Smooth muscle cell (in vitro differentiated cells): ENCODE measurements around the gene DPH2. TPM values are rescaled to one million over a fixed set of nuclear protein-coding genes. Genes with fewer than 3 reads are reported as not detected.

Source experiments
- DNase-seq: peaks from one replicate; lab custom pipeline; 2025; ENCODE audit not compliant: unreplicated experiment; lab: John Stamatoyannopoulos, UW
- H2AFZ ChIP-seq: fragments of 200-600 bp; sonication (generic); 2 replicates; pipeline ENCODE4 v1.6.0; 2016; ENCODE audit warnings: antibody characterized with exemption, low read depth, mild to moderate bottlenecking
- H3F3A ChIP-seq: fragments of 200-600 bp; sonication (generic); 2 replicates; pipeline ENCODE4 v1.6.0; 2017; ENCODE audit warnings: antibody characterized with exemption, low read depth
- H3K27ac ChIP-seq: fragments of 200-600 bp; sonication (generic); 2 replicates; pipeline ENCODE4 v1.5.1; 2016; ENCODE audit warnings: low read depth, mild to moderate bottlenecking
- H3K27me3 ChIP-seq: fragments of 200-600 bp; sonication (generic); 2 replicates; pipeline ENCODE4 v1.6.1; 2016; ENCODE audit warnings: low read depth, mild to moderate bottlenecking
- H3K36me3 ChIP-seq: fragments of 200-600 bp; sonication (generic); 2 replicates; pipeline ENCODE4 v1.5.1; 2016; ENCODE audit warnings: low read depth
- H3K4me1 ChIP-seq: fragments of 200-600 bp; sonication (generic); 2 replicates; pipeline ENCODE4 v1.5.1; 2016; ENCODE audit warnings: low read depth
- H3K4me2 ChIP-seq: fragments of 200-600 bp; sonication (generic); 2 replicates; pipeline ENCODE4 v1.6.0; 2016; ENCODE audit warnings: mild to moderate bottlenecking
- H3K4me3 ChIP-seq: fragments of 200-600 bp; sonication (generic); 2 replicates; pipeline ENCODE4 v1.5.1; 2016; ENCODE audit warnings: mild to moderate bottlenecking
- H3K79me2 ChIP-seq: fragments of 200-600 bp; sonication (generic); 2 replicates; pipeline ENCODE4 v1.6.0; 2016; ENCODE audit warnings: low read depth, mild to moderate bottlenecking
- H3K9ac ChIP-seq: fragments of 200-600 bp; sonication (generic); 2 replicates; pipeline ENCODE4 v1.6.0; 2016; ENCODE audit warnings: low read depth
- H3K9me3 ChIP-seq: fragments of 200-600 bp; sonication (generic); replicated peaks from 2 replicates; pipeline ENCODE4 v1.5.1; 2016; ENCODE audit warnings: low read depth
- H4K20me1 ChIP-seq: fragments of 200-600 bp; sonication (generic); 2 replicates; pipeline ENCODE4 v1.6.0; 2016; ENCODE audit warnings: low read depth
- CTCF ChIP-seq: fragments of 200-600 bp; sonication (generic); IDR thresholded peaks from 2 replicates; pipeline ENCODE4 v1.5.1; 2017; ENCODE audit warnings: borderline replicate concordance, mild to moderate bottlenecking, antibody characterized with exemption; ENCODE audit not compliant: insufficient read depth, poor library complexity, severe bottlenecking
- WGBS: methylation state at CpG from one replicate; pipeline ENCODE4 v1.1.7; 2016; ENCODE audit warnings: low lambda C conversion rate; 5-methylcytosine and 5-hydroxymethylcytosine counted together
- polyA plus RNA-seq: library from polyadenylated mRNA; unstranded; fragments of >200 nt; fragmentation: Nextera tagmentation; extraction: Ambion mirVana; gene quantifications from 2 replicates; pipeline ENCODE4 v1.2.1, GENCODE V29; 2016
- total RNA-seq: library from RNA; depleted of rRNA; stranded (reverse); fragments of >200 nt; gene quantifications from 2 replicates; pipeline ENCODE4 v1.2.3, GENCODE V29; 2014

Gene DPH2
- total and polyA plus RNA-seq, 2 experiments from 2014 or later, result 20.3 to 23.5 TPM

GRCh38 chr1:43973981-43974442, 4.2 kb downstream of the DPH2 start:
- H3K9ac ChIP-seq, result no peak overlapping the region
- H4K20me1 ChIP-seq, result peaks cover 32% of the 10 kb centered on the region
- H3K4me1 ChIP-seq, result peaks cover 24% of the 10 kb centered on the region
- TF ChIP-seq CTCF, result no peak
- no peak for DNase-seq
- H3K4me3 ChIP-seq, result peak overlapping the region; percentile 81
- peaks cover 19% of the 10 kb centered on the region for H3F3A ChIP-seq
- H3K4me2 ChIP-seq, result peak overlapping the region; percentile 99
- no peaks in the 10 kb centered on the region for H3K36me3 ChIP-seq
- no peak overlapping the region for H3K27ac ChIP-seq
- H2AFZ ChIP-seq, result peak overlapping the region; percentile 78
- H3K79me2 ChIP-seq, result peaks cover 33% of the 10 kb centered on the region
- H3K9me3 ChIP-seq, result no peaks in the 10 kb centered on the region
- H3K27me3 ChIP-seq, result no peaks in the 10 kb centered on the region
- WGBS, result 46% methylated on average over 9 of the region's 9 CpGs

- Histone ChIP-seq H3K27me3 (no peaks in the 10 kb centered on the region), H3K4me1 (peaks cover 24% of the 10 kb centered on the region), H3K79me2 (peaks cover 33% of the 10 kb centered on the region), H3K9ac (peak within 1 kb of the TSS; percentile 93), H3K27ac (peak within 1 kb of the TSS; percentile 83), H3K36me3 (no peaks in the 10 kb centered on the region), H2AFZ (peak within 1 kb of the TSS; percentile 78), H3K4me2 (peak within 1 kb of the TSS; percentile 99), H3F3A (peaks cover 19% of the 10 kb centered on the region), H3K9me3 (no peaks in the 10 kb centered on the region), H3K4me3 (peak within 1 kb of the TSS; percentile 81), H4K20me1 (peaks cover 32% of the 10 kb centered on the region)
- 1% methylated on average over 58 of the region's 93 CpGs for WGBS
- TF ChIP-seq CTCF, result no peak
- DNase-seq, result peak; percentile 87
Measured at GRCh38 chr1:43974443-43975248, 4.8 kb downstream of the DPH2 start, which contains the start of gene ATP6V0B. ATP6V0B (plus strand) TSS chr1:43974960; CDS start chr1:43975041, 81 bp downstream.

- no peak for DNase-seq
- no peaks in the 10 kb centered on the region for H3K27me3 ChIP-seq
Measured at GRCh38 chr1:43975249-43975961, 5.6 kb downstream of the DPH2 start.

More at GRCh38 chr1:43975249-43975961, 5.6 kb downstream of the DPH2 start:
- peak overlapping the region; percentile 93 for H3K9ac ChIP-seq
- no peaks in the 10 kb centered on the region for H3K36me3 ChIP-seq
- no peak for TF ChIP-seq CTCF
- peak overlapping the region; percentile 70 for H2AFZ ChIP-seq
- H3K79me2 ChIP-seq, result peaks cover 30% of the 10 kb centered on the region
- 4% methylated on average over 24 of the region's 34 CpGs for WGBS
- peak overlapping the region; percentile 83 for H3K27ac ChIP-seq
- H3K4me3 ChIP-seq, result peak overlapping the region; percentile 81
- H3F3A ChIP-seq, result peaks cover 19% of the 10 kb centered on the region
- H4K20me1 ChIP-seq, result peaks cover 36% of the 10 kb centered on the region
- peaks cover 24% of the 10 kb centered on the region for H3K4me1 ChIP-seq
- H3K9me3 ChIP-seq, result no peaks in the 10 kb centered on the region
- H3K4me2 ChIP-seq, result peak overlapping the region; percentile 99
